NCI-H1417 treated with DMSO at 0.1 percent for 48 hours (cell line): Measurements from ENCODE around the gene CD8B2.
A peak's percentile ranks its signal among the peaks of the same experiment; 100 is the strongest.
"Not testable (repeated sequence)": the region's sequence is repeated elsewhere in the genome, so short reads cannot be mapped to it uniquely, and the experiment has no call there.

ENCODE experiments used
- DNase-seq: peaks from one replicate; lab custom pipeline; 2025; lab: John Stamatoyannopoulos, UW

Gene CD8B2

DNA sequence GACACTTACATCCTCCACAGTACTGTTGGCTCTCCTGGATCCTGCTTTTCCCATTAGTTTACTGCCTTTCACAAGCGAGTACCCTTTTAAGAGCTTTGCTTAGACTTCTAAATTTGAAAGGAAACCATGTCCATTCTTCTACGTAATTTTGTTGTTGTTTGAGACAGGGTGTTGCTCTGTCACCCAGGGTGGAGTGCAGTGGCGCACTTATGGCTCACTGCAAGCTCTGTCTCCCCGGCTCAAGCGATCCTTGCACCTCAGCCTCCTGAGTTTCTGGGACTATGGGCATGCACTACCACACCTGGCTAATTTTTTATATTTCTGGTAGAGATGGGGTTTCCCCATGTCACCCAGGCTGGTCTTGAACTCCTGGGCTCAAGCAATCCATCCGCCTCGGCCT is 24.8 kb downstream of the CD8B2 start:
- DNase-seq, result not testable (repeated sequence)

- DNase-seq, result not testable (repeated sequence)
These were observed 26.2 kb downstream of the CD8B2 start for GRCh38 chr2:106513391-106513790.

GRCh38 chr2:106514827-106515226 is 27.7 kb downstream of the CD8B2 start:
- DNase-seq, result not testable (repeated sequence)

GRCh38 chr2:106516436-106516835 is 29.3 kb downstream of the CD8B2 start:
- DNase-seq, result no peak

DNA sequence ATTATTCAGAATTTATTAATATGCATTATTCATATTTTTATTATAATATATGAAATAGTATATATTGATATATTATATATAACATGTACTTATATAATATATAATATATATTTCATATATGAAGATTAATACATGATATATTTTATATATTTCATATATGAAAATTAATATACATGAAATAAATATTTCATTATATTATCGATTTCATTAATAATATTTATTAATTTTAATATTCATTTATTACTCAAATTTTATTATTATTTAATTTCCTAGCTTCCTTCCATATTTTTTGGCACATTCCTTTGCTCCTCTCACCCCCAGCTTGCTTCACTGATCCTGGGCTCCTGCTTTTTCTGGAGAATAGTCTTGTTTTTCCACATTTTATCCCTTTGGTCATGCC is 29.7 kb downstream of the CD8B2 start:
- DNase-seq, result no peak

- DNase-seq, result no peak
These were observed 30.2 kb downstream of the CD8B2 start for GRCh38 chr2:106517329-106517728.

GRCh38 chr2:106519767-106520166 is 32.6 kb downstream of the CD8B2 start:
- DNase-seq, result no peak

GRCh38 chr2:106521016-106521415 is 33.9 kb downstream of the CD8B2 start:
- no peak for DNase-seq

DNA sequence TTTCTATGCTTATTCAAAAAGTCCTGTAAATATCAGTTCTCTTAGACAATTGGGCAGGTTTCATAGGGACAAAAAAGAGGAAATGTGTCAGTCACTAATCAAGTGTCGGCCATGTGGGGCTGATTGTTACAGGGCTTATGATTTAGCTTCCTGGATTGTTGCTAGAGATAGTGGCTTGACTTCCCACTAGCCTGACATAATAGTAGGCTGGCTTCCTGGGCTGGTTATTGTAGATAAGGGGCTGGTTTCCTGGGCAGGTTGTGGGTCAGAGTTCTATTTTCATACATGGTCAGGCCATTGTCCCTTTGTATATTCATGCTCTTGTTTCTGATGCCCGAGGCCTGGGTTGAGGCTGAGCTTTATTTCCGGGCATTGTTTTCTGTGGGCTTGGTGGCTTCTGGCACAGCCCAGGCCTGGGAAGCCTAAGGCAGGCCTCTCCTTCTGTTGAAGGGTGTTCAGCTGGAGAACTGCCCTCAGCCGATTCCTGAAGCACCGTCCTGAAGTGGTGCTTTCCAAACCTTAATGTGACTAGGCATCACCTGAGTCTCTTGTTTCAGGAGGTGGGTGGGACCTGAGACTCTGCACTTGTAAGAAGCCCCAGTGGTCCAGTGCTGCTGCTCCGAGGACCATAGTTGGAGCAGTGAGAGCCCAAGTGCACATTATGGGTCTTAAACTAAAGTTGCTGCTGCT is 37.0 kb downstream of the CD8B2 start:
- DNase-seq, result no peak

DNA sequence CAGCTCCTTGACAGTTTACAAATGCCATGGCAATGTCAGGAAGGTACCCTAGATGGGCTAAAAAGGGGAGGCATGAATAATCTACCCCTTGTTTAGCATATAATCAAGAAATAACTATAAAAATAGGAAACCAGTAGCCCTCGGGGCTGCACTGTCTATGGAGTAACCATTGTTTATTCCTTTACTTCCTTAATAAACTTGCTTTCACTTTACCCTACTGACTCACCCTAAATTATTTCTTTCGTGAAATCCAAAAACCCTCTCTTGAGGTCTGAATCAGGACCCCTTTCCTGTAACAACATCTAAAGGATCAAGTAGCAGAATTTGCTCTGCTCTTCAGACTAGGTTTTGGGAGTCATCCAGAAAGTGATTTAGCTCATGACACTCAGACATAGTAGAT is 43.7 kb downstream of the CD8B2 start:
- DNase-seq, result no peak

DNA sequence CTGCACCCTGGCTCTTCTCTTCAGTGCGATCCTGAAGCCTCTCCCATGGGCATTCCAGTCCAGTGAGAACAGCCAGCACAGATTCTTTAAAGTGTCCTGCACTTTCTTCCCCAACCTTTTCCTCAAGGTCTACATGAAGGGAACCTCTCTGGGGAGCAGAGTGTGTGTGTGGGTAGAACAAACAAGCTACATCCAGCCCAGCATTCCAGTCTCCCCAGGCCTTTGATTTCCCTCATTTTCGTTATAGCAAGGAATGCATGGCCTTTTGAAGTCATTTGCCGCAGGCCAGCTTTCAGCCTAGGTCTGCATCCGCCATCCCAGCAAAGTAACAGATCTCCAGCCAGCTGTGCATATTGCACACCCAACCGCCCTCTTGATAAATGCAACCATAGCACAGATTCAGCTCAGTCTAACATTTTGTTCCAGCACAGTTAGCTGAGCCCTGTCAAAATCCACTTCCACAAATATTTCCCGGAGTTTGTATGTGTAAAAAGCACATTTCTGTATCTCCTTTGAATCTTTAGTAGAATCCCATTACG is 44.6 kb downstream of the CD8B2 start:
- no peak for DNase-seq

DNA sequence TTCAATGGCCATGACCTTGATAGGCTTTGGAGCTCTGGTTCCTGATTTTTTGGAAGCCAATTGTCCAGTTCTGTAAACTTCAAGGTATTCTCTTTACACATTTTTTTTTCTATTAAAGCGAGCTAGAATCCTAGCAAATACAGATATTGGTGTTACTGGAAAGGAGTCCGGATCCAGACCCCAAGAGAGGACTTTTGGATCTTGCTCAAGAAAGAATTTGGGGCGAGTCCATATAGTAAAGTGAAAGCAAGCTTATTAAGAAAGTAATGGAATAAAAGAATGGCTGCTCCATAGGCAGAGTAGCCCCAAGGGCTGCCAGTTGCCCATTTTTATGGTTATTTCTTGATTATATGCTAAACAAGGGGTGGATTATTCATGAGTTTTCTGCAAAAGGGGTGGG is 45.1 kb downstream of the CD8B2 start:
- DNase-seq, result no peak

GRCh38 chr2:106534471-106534870 is 47.3 kb downstream of the CD8B2 start:
- no peak for DNase-seq

- no peak for DNase-seq
These were observed 49.3 kb downstream of the CD8B2 start for GRCh38 chr2:106536490-106536889.

DNA sequence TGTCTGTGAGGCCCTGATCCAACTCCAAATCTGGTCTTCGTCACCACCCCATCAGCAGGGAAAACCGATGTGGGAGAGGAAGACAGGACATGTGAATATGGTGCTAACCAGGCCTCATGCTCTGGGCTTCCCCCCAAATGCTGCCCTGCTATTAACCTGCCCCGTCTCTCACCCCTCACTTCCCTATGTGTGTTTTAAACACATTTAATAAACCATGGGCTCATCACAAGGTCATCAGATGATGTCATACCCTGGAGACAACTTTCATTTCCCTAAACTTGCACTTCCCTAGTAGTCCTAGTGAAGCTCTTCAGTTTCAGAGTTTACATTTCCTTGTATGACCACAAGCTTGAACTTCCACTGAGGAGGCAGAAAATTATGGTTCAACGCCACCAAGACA is 49.9 kb downstream of the CD8B2 start:
- no peak for DNase-seq

DNA sequence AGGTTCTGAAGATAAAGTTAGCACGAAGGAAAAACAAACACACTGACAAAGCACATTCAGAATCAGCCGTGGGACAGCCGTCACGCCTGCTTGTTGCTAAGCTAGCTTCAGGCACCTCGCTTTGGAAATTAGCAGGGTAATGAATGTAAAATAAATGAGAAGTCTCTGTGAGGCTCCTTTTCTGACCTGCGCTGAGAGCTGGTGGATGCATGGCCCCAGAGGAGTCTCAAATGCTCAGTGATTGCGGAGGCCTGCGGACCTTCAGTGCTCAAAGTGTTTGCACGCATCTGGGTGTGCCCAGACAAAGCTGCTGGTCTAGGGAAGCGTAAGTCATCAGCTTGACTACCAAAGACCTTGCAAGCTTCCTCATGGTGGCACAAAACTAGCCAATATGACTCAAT is 50.6 kb downstream of the CD8B2 start:
- no peak for DNase-seq

- DNase-seq, result no peak
These were observed 53.7 kb downstream of the CD8B2 start for GRCh38 chr2:106540886-106541285.

DNA sequence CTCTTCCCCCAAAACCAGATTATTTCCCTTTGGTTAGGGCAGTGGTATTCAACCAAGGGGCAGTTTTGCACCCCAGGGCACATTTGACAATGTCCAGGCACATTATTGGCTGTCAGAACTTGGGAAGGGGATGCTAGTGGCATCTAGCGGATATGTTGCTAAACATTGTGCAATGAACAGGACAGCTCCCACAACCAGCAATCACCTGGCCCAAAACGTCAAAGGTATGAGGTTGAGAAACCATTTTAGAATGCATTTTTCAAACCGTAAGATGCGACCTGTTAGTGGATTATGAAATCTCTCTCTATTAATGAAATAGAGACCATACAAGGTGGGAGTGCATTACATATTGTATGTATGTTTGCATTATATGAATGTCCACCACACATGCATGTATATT is 54.2 kb downstream of the CD8B2 start:
- no peak for DNase-seq

DNA sequence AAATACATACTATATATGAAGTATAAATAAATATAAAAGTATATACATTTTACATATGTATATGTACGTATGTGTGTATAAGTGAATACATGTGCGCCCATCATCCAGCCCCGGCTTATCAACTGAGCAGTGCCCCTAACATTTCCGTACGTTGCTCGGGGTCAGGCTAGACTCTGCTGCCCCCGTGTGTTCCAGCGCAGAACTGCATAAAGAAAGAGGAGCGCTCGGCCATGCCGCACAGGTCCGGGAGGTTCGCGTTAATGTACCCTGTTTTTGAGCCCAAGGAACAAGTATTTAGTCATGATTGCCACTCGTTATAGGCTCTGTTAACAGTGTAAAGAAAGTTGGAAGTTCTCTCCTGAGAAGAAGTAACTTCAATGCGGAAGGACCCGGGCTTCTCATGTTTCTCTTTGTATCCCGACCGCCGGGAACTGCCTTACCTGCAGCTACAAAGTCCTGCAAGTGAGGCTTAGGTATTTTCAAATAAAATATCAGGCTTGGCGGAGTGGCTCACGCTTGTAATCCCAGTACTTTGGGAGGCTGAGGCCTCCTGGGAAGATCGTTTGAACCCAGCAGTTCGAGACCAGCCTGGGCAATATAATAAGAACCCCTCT is 55.7 kb downstream of the CD8B2 start:
- DNase-seq, result peak; percentile 4

- no peak for DNase-seq
These were observed 57.8 kb downstream of the CD8B2 start for GRCh38 chr2:106545007-106545406.

DNA sequence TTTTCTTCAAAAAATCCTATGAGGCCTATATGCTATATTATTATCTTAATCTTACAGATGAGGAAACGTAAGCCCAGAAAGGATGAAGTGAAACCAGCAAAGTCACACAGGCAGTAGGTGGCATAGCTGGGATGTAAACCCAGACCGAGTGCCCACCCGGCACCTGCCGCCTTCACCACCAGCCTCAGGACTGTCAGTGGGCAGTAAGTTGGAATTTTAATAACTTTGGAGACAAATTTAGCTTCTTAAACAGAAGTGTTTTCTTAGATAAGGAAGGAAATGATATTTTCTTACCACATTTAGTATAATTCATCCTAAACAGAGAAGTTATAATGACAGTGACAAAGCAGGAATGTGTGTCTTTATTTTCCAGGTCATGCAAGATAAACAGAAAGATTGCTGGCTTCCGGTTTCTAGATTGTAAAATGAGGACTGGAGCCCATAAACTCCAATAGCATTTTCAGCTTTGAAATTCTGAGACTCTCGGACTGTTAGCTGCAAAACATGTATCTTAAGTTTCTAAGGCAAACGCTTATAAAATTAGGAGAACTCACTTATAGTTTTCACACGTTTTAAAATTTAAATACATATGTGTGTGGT is 59.3 kb downstream of the CD8B2 start:
- no peak for DNase-seq

DNA sequence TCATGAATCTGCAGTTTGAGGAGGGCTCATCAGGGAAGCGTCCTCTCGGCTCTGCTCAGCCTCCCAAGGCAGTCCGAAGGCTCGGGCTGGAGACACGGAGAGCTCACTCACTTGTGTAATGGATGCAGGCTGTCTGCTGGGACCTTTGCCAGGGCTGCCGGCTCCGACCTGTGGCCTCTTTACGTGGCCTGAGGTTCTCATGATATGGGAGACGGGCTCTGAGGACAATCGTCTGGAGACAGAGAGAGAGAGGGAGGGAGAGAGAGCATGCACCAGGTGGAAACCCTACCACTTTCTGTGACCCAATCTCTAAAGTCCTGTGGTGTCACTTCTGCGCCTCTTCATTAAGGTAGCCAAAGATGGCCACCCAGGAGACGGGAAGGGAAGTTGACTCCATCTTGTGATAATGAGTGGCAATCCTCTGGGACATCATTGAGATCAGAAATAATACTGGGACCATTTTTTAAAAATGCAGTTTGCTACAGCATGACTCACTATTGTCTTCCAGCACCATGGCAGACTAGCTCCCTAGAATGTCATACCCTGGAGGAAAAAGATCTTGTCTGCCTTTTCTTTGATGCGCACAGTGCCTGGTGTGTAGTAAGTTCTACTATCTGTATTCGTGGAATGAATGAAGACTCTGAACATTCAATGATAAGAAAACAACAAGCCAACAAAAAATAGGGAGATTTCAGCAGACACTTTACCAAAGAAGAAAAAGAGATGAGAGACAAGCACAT is 60.2 kb downstream of the CD8B2 start:
- DNase-seq, result no peak
